A549 (cell line): Measurements from ENCODE around the gene NFIA. TPM values are rescaled to one million over a fixed set of nuclear protein-coding genes. Genes with fewer than 3 reads are reported as not detected.

Source experiments
- ATAC-seq, 2 experiments: fragments of 200-7000 bp in 1 of 2; fragments of >200 bp in 1 of 2; cut with Nextera tagmentation in 1 of 2; cut with Tn5 transposase in 1 of 2; 3 replicates each; pipeline versions ENCODE4 v1.8.0 to v1.9.1; 2018 to 2020; ENCODE audit warnings: mild to moderate bottlenecking in 1 of 2, moderate library complexity in 1 of 2
- CTCF ChIA-PET: fragments of 300-600 bp; sonication (Branson Sonifier 250); formaldehyde crosslinking; extraction: SDS; loops from one replicate; lab custom pipeline; 2021; ENCODE audit warnings: antibody characterized with exemption, inconsistent platforms; lab: Yijun Ruan, JAX
- POLR2A ChIA-PET: fragments of 350-600 bp; formaldehyde crosslinking; extraction: SDS; loops from one replicate; lab custom pipeline; 2021; ENCODE audit warnings: antibody characterized with exemption, inconsistent platforms; lab: Yijun Ruan, JAX
- DNase-seq, 2 experiments: peaks; one replicate each; pipeline versions ENCODE4 v3.0.0 to v3.0.0-alpha.2; 2011 to 2016; ENCODE audit warnings: low read depth in 1 of 2, low spot score in 1 of 2
- FAIRE-seq: peaks from 2 replicates; lab custom pipeline; 2011; peaks lifted over from hg19 to GRCh38; lab: Jason Lieb, UNC
- H3K27ac ChIP-seq, 2 experiments: fragments of >200 bp; sonication (Bioruptor Twin); formaldehyde crosslinking; 3 replicates each; pipeline ENCODE4 v1.5.1; 2016 to 2017
- H3K4me1 ChIP-seq: fragments of >200 bp; sonication (Bioruptor Twin); formaldehyde crosslinking; 3 replicates; pipeline ENCODE4 v1.6.1; 2016
- H3K4me2 ChIP-seq: fragments of >200 bp; sonication (Bioruptor Twin); formaldehyde crosslinking; 3 replicates; pipeline ENCODE4 v1.6.1; 2016
- H3K4me3 ChIP-seq: fragments of >200 bp; sonication (Bioruptor Twin); formaldehyde crosslinking; 3 replicates; pipeline ENCODE4 v1.5.1; 2016
- H3K9me3 ChIP-seq: fragments of >200 bp; sonication (Bioruptor Twin); formaldehyde crosslinking; 3 replicates; pipeline ENCODE4 v1.6.1; 2016
- BCL3 ChIP-seq: fragments of >200 bp; sonication (Bioruptor Twin); formaldehyde crosslinking; IDR thresholded peaks from 3 replicates; pipeline ENCODE4 v1.6.1; 2016
- CBX2 ChIP-seq: fragments of 200-600 bp; sonication (generic); IDR thresholded peaks from 2 replicates; pipeline ENCODE4 v1.6.1; 2016; ENCODE audit warnings: low read depth, mild to moderate bottlenecking, borderline replicate concordance
- CHD4 ChIP-seq: fragments of 200-600 bp; sonication (generic); IDR thresholded peaks from 2 replicates; pipeline ENCODE4 v1.6.1; 2016; ENCODE audit warnings: antibody characterized with exemption, mild to moderate bottlenecking, borderline replicate concordance
- E2F6 ChIP-seq: IDR thresholded peaks from 2 replicates; pipeline ENCODE4 v1.6.1; 2012; ENCODE audit warnings: low read depth, borderline replicate concordance
- EHMT2 ChIP-seq: fragments of 200-600 bp; sonication (generic); IDR thresholded peaks from 2 replicates; pipeline ENCODE4 v1.6.1; 2016; ENCODE audit warnings: antibody characterized with exemption, low read depth, mild to moderate bottlenecking, moderate library complexity
- ELK1 ChIP-seq: fragments of 150-350 bp; IDR thresholded peaks from 2 replicates; pipeline ENCODE4 v1.6.1; 2014; ENCODE audit warnings: low read depth, mild to moderate bottlenecking, low read length
- EP300 ChIP-seq, 2 experiments: fragments of >200 bp; sonication (Bioruptor Twin); formaldehyde crosslinking; IDR thresholded peaks; 2 replicates in 1 of 2; 3 replicates in 1 of 2; pipeline ENCODE4 v1.6.1; 2016 to 2017
- HEYL ChIP-seq: fragments of 250-450 bp; sonication (Bioruptor Pico); IDR thresholded peaks from 2 replicates; pipeline ENCODE4 v1.8.0; 2021; ENCODE audit warnings: mild to moderate bottlenecking, moderate library complexity
- HMGXB4 ChIP-seq: fragments of 250-450 bp; sonication (Bioruptor Pico); IDR thresholded peaks from 2 replicates; pipeline ENCODE4 v1.5.0; 2021; ENCODE audit warnings: mild to moderate bottlenecking, moderate library complexity, borderline replicate concordance
- HOXA7 ChIP-seq: fragments of 250-450 bp; sonication (Bioruptor Pico); IDR thresholded peaks from 2 replicates; pipeline ENCODE4 v1.5.0; 2020; ENCODE audit warnings: mild to moderate bottlenecking, moderate library complexity
- HOXB13 ChIP-seq: fragments of 250-450 bp; sonication (Bioruptor Pico); IDR thresholded peaks from 2 replicates; pipeline ENCODE4 v1.5.0; 2020; ENCODE audit warnings: low read depth, mild to moderate bottlenecking, moderate library complexity
- KDM1A ChIP-seq: fragments of 200-600 bp; sonication (generic); IDR thresholded peaks from 2 replicates; pipeline ENCODE4 v1.6.1; 2016; ENCODE audit warnings: low read depth, mild to moderate bottlenecking
- NPAS2 ChIP-seq: fragments of 250-450 bp; sonication (Bioruptor Pico); IDR thresholded peaks from 2 replicates; pipeline ENCODE4 v1.8.0; 2022; ENCODE audit warnings: mild to moderate bottlenecking, moderate library complexity, borderline replicate concordance
- NR3C1 ChIP-seq: fragments of >200 bp; sonication (Bioruptor Twin); formaldehyde crosslinking; IDR thresholded peaks from 3 replicates; pipeline ENCODE4 v1.6.1; 2017
- PHF8 ChIP-seq: fragments of 200-600 bp; sonication (generic); IDR thresholded peaks from 2 replicates; pipeline ENCODE4 v1.6.1; 2016; ENCODE audit warnings: low read depth, mild to moderate bottlenecking, antibody characterized with exemption, moderate library complexity, borderline replicate concordance
- POLR2AphosphoS2 ChIP-seq: conservative IDR thresholded peaks from 2 replicates; pipeline ENCODE4 v1.6.1; 2012; ENCODE audit warnings: low read length, improper control_type of control experiment, inconsistent platforms
- RAD21 ChIP-seq, 2 experiments: fragments of >200 bp in 1 of 2; sonication (Bioruptor Twin) in 1 of 2; formaldehyde crosslinking in 1 of 2; IDR thresholded peaks in 1 of 2; conservative IDR thresholded peaks in 1 of 2; 2 replicates in 1 of 2; 3 replicates in 1 of 2; pipeline ENCODE4 v1.6.1; 2012 to 2018; ENCODE audit warnings: inconsistent platforms in 1 of 2
- RFX5 ChIP-seq: fragments of 450-650 bp; IDR thresholded peaks from 2 replicates; pipeline ENCODE4 v1.7.1; 2014; ENCODE audit warnings: antibody characterized with exemption, mild to moderate bottlenecking, moderate library complexity
- USF2 ChIP-seq: fragments of 450-650 bp; IDR thresholded peaks from 2 replicates; pipeline ENCODE4 v1.6.1; 2014; ENCODE audit warnings: antibody characterized with exemption
- ZC3H11A ChIP-seq: fragments of 450-650 bp; IDR thresholded peaks from 2 replicates; pipeline ENCODE4 v1.6.1; 2014; ENCODE audit warnings: antibody characterized with exemption, mild to moderate bottlenecking
- ZFP36 ChIP-seq: fragments of 450-650 bp; IDR thresholded peaks from 2 replicates; pipeline ENCODE4 v1.6.1; 2014; ENCODE audit warnings: borderline replicate concordance; ENCODE audit not compliant: partially characterized antibody
- ZNF302 ChIP-seq: fragments of 250-450 bp; sonication (Bioruptor Pico); IDR thresholded peaks from 2 replicates; pipeline ENCODE4 v1.9.0; 2021; ENCODE audit warnings: inconsistent platforms, mild to moderate bottlenecking, moderate library complexity
- WGBS: methylation state at CpG from one replicate; pipeline ENCODE4 v1.1.6; 2017; ENCODE audit errors: missing lambda C conversion rate; 5-methylcytosine and 5-hydroxymethylcytosine counted together
- polyA plus RNA-seq, 4 experiments: library from polyadenylated mRNA; depleted of rRNA in 3 of 4; stranded (reverse); fragments of >200 nt; fragmentation: RNase III in 1 of 4; extraction: RNeasy Plus Mini Kit Qiagen cat#74134 plus additional on column Dnase treatment in 1 of 4; gene quantifications; 2 replicates in 3 of 4; 3 replicates in 1 of 4; pipeline ENCODE4 v1.2.3, GENCODE V29; 2011 to 2017

The NFIA gene
- polyA plus RNA-seq, 2 of the 4 experiments (the other 2 are of a cell fraction): 6.5 to 25.8 TPM

GRCh38 chr1:61433646-61434045 lies 351.3 kb downstream of the NFIA start (continued):
- TF ChIP-seq USF2 (no peak), RFX5 (no peak)
- TF ChIP-seq, all 56 proteins: peak for 0

GRCh38 chr1:61434276-61434675 lies 351.9 kb downstream of the NFIA start:
- H3K27ac ChIP-seq: peak overlapping the region in 1 of 2 experiments; percentile 46; a peak in 2 of 6 replicates
- H3K9me3 ChIP-seq: no peaks in the 10 kb centered on the region
- ChIA-PET POLR2A (no interaction called here), CTCF (no interaction called here)
- no peak overlapping the region for H3K4me3 ChIP-seq
- DNase-seq (no peak), ATAC-seq (peak in 1 of 2 experiments; percentile 30; a peak in 1 of 6 replicates), FAIRE-seq (no peak)
- WGBS: 69% methylated on average over 5 of the region's 5 CpGs
- H3K4me1 ChIP-seq: peaks cover 6% of the 10 kb centered on the region; the same call in 1 of the 3 replicates
- H3K4me2 ChIP-seq: no peak overlapping the region
- TF ChIP-seq EHMT2: no peak
- TF ChIP-seq ELK1: no peak

GRCh38 chr1:61435226-61435625 lies 352.9 kb downstream of the NFIA start:
- CTCF ChIA-PET: no interaction called here
- Histone ChIP-seq H3K4me1 (peaks cover 8% of the 10 kb centered on the region), H3K4me2 (no peak overlapping the region), H3K27ac (no peak overlapping the region; a peak in 2 of 6 replicates), H3K4me3 (no peak overlapping the region)
- 93% methylated on average over 5 of the region's 5 CpGs for WGBS
- POLR2A ChIA-PET: no interaction called here
- FAIRE-seq: no peak
- no peak for TF ChIP-seq EP300 (IDR thresholded peaks at IDR 0.05)
- no peak for TF ChIP-seq RAD21 (conservative IDR thresholded peaks at IDR 0.05 in 1 of 2, IDR thresholded peaks at IDR 0.05 in 1 of 2)
- TF ChIP-seq CHD4: no peak
- no peak for TF ChIP-seq PHF8
- TF ChIP-seq BCL3: no peak
- no peak for TF ChIP-seq HEYL (CRISPR knock-in tag)
- TF ChIP-seq CBX2: no peak
- no peak for TF ChIP-seq ZC3H11A
- TF ChIP-seq HOXA7 (CRISPR knock-in tag): no peak
- TF ChIP-seq ZFP36: no peak
- TF ChIP-seq ZNF302 (CRISPR knock-in tag): no peak
- no peak for TF ChIP-seq HOXB13 (CRISPR knock-in tag)
- TF ChIP-seq NPAS2 (CRISPR knock-in tag): no peak
- no peak for TF ChIP-seq NR3C1
- no peak for TF ChIP-seq E2F6
- no peak for TF ChIP-seq POLR2AphosphoS2
- no peak for TF ChIP-seq HMGXB4 (CRISPR knock-in tag)
- no peak for TF ChIP-seq KDM1A
- TF ChIP-seq, all 56 proteins: peak for 0
- DNase-seq (no peak), ATAC-seq (no peak)
- no peaks in the 10 kb centered on the region for H3K9me3 ChIP-seq
